NT2/D1 (cell line): Measurements from ENCODE around the gene EGFR.

Experiments used
- DNase-seq: peaks from one replicate; pipeline ENCODE4 v3.0.0-alpha.2; 2011; ENCODE audit warnings: low read depth, low spot score
- H3K27me3 ChIP-seq: 2 replicates; pipeline ENCODE4 v1.6.0; 2011; ENCODE audit warnings: mild to moderate bottlenecking; ENCODE audit not compliant: insufficient read length, insufficient read depth
- H3K36me3 ChIP-seq: 2 replicates; pipeline ENCODE4 v1.6.1; 2011; ENCODE audit warnings: mild to moderate bottlenecking, low read length, mixed read lengths; ENCODE audit not compliant: insufficient read depth, insufficient read length
- H3K4me1 ChIP-seq: 2 replicates; pipeline ENCODE4 v1.5.1; 2011; ENCODE audit not compliant: insufficient read depth, insufficient read length
- H3K4me3 ChIP-seq: 2 replicates; pipeline ENCODE4 v1.5.1; 2011; ENCODE audit warnings: low read depth; ENCODE audit not compliant: insufficient read length
- H3K9ac ChIP-seq: 2 replicates; pipeline ENCODE4 v1.6.0; 2011; ENCODE audit warnings: low read depth; ENCODE audit not compliant: insufficient read length
- H3K9me3 ChIP-seq: 2 replicates; pipeline ENCODE4 v1.5.1; 2011; ENCODE audit warnings: mild to moderate bottlenecking, low read length; ENCODE audit not compliant: insufficient read depth
- SUZ12 ChIP-seq: IDR thresholded peaks from 2 replicates; pipeline ENCODE4 v1.6.1; 2011; ENCODE audit not compliant: insufficient read length, insufficient read depth; ENCODE audit errors: extremely low read depth
- YY1 ChIP-seq: IDR thresholded peaks from 2 replicates; pipeline ENCODE4 v1.6.1; 2011; ENCODE audit not compliant: insufficient read length, insufficient read depth
- ZNF274 ChIP-seq: IDR thresholded peaks from 2 replicates; pipeline ENCODE4 v1.6.1; 2011; ENCODE audit warnings: mild to moderate bottlenecking, low read depth, low read length

EGFR gene

GRCh38 chr7:55065511-55066229 is 46.9 kb downstream of the EGFR start:
- H3K4me3 ChIP-seq, result no peak overlapping the region
- H3K36me3 ChIP-seq, result no peaks in the 10 kb centered on the region
- H3K9ac ChIP-seq, result no peak overlapping the region
- H3K9me3 ChIP-seq, result no peaks in the 10 kb centered on the region
- H3K4me1 ChIP-seq, result peaks cover 7% of the 10 kb centered on the region
- TF ChIP-seq ZNF274 (no peak), YY1 (no peak), SUZ12 (no peak)
- H3K27me3 ChIP-seq, result no peaks in the 10 kb centered on the region
- DNase-seq, result peak; percentile 69

GRCh38 chr7:55066524-55066923 is 47.7 kb downstream of the EGFR start:
- Histone ChIP-seq H3K27me3 (no peaks in the 10 kb centered on the region), H3K9me3 (no peaks in the 10 kb centered on the region), H3K9ac (peak overlapping the region; percentile 24), H3K4me3 (no peak overlapping the region), H3K4me1 (peaks cover 7% of the 10 kb centered on the region), H3K36me3 (no peaks in the 10 kb centered on the region)
- no peak for TF ChIP-seq ZNF274
- no peak for TF ChIP-seq YY1
- TF ChIP-seq SUZ12, result no peak
- no peak for DNase-seq

- H3K4me1 ChIP-seq, result peaks cover 7% of the 10 kb centered on the region
These were observed 48.1 kb downstream of the EGFR start for GRCh38 chr7:55066938-55067337.

GRCh38 chr7:55067748-55068147 is 48.9 kb downstream of the EGFR start:
- DNase-seq, result no peak
- H3K9ac ChIP-seq, result no peak overlapping the region
- H3K36me3 ChIP-seq, result no peaks in the 10 kb centered on the region
- peaks cover 7% of the 10 kb centered on the region for H3K4me1 ChIP-seq
- TF ChIP-seq YY1, result no peak
- no peak for TF ChIP-seq ZNF274
- TF ChIP-seq SUZ12, result no peak
- no peaks in the 10 kb centered on the region for H3K9me3 ChIP-seq
- H3K4me3 ChIP-seq, result no peak overlapping the region
- H3K27me3 ChIP-seq, result no peaks in the 10 kb centered on the region

More at GRCh38 chr7:55066938-55067337, 48.1 kb downstream of the EGFR start:
- Histone ChIP-seq H3K36me3 (no peaks in the 10 kb centered on the region), H3K27me3 (no peaks in the 10 kb centered on the region), H3K4me3 (no peak overlapping the region), H3K9ac (no peak overlapping the region), H3K9me3 (no peaks in the 10 kb centered on the region)
- DNase-seq, result no peak
- TF ChIP-seq YY1, result no peak
- TF ChIP-seq ZNF274, result no peak
- TF ChIP-seq SUZ12, result no peak

- TF ChIP-seq SUZ12, result no peak
- H3K4me3 ChIP-seq, result no peak overlapping the region
- H3K9me3 ChIP-seq, result no peaks in the 10 kb centered on the region
- no peak overlapping the region for H3K9ac ChIP-seq
- H3K36me3 ChIP-seq, result no peaks in the 10 kb centered on the region
- H3K4me1 ChIP-seq, result peaks cover 10% of the 10 kb centered on the region
- H3K27me3 ChIP-seq, result no peaks in the 10 kb centered on the region
- no peak for DNase-seq
These were observed 50.5 kb downstream of the EGFR start for GRCh38 chr7:55069271-55069792.

- TF ChIP-seq YY1, result no peak
- no peak for TF ChIP-seq SUZ12
- TF ChIP-seq ZNF274, result no peak
- no peak overlapping the region for H3K4me3 ChIP-seq
- no peaks in the 10 kb centered on the region for H3K27me3 ChIP-seq
- no peaks in the 10 kb centered on the region for H3K9me3 ChIP-seq
- peaks cover 10% of the 10 kb centered on the region for H3K4me1 ChIP-seq
- H3K36me3 ChIP-seq, result no peaks in the 10 kb centered on the region
- DNase-seq, result no peak
- no peak overlapping the region for H3K9ac ChIP-seq
These were observed 51.5 kb downstream of the EGFR start for GRCh38 chr7:55070271-55070743.

GRCh38 chr7:55070854-55071253 is 52.0 kb downstream of the EGFR start:
- H3K27me3 ChIP-seq, result no peaks in the 10 kb centered on the region
- no peak for TF ChIP-seq SUZ12
- no peak for TF ChIP-seq YY1
- no peak for TF ChIP-seq ZNF274
- H3K36me3 ChIP-seq, result no peaks in the 10 kb centered on the region
- H3K9me3 ChIP-seq, result no peaks in the 10 kb centered on the region
- no peak for DNase-seq
- peaks cover 10% of the 10 kb centered on the region for H3K4me1 ChIP-seq
- no peak overlapping the region for H3K9ac ChIP-seq
- no peak overlapping the region for H3K4me3 ChIP-seq
